ENCODE results near the gene SDHAF2.

SDHAF2 gene

GRCh38 chr11:61445516-61445915 lies 15.6 kb downstream of the SDHAF2 start:
- DNase-seq (ENCODE audit: low read depth) = no peak
- TF ChIP-seq, protein P1, sequence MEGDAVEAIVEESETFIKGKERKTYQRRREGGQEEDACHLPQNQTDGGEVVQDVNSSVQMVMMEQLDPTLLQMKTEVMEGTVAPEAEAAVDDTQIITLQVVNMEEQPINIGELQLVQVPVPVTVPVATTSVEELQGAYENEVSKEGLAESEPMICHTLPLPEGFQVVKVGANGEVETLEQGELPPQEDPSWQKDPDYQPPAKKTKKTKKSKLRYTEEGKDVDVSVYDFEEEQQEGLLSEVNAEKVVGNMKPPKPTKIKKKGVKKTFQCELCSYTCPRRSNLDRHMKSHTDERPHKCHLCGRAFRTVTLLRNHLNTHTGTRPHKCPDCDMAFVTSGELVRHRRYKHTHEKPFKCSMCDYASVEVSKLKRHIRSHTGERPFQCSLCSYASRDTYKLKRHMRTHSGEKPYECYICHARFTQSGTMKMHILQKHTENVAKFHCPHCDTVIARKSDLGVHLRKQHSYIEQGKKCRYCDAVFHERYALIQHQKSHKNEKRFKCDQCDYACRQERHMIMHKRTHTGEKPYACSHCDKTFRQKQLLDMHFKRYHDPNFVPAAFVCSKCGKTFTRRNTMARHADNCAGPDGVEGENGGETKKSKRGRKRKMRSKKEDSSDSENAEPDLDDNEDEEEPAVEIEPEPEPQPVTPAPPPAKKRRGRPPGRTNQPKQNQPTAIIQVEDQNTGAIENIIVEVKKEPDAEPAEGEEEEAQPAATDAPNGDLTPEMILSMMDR (conservative IDR thresholded peaks at IDR 0.05; ENCODE audit: low read depth, low read length) = no peak
- no peak overlapping the region for H3K4me3 ChIP-seq (ENCODE audit: low read depth, low read length)

DNA sequence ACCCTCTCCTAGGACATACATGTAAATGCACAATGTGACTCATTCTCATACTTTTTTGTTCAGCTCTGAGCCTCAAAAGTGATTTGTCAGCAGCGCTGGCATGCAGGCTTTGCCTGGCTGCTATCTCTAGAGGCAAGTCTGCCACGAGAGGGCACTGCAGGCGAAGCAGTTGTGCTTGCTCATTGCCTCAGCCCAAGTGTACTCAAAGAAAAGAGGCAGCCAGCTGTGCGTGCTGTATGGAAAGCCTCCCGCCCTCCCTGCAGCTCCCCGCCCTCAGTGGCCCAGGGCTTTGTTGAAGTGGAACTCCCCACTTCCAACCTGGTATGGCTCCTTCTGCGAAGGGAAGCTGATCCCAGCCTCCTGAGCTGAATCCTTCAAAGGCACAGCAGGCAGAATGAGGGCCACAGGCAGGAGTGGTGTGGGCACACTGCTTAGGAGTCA lies 16.3 kb downstream of the SDHAF2 start:
- peak; percentile 99 for DNase-seq (ENCODE audit: low read depth)
- TF ChIP-seq, protein P1 (conservative IDR thresholded peaks at IDR 0.05; ENCODE audit: low read depth, low read length) = peak; percentile 97
- no peak overlapping the region for H3K4me3 ChIP-seq (ENCODE audit: low read depth, low read length)

DNA sequence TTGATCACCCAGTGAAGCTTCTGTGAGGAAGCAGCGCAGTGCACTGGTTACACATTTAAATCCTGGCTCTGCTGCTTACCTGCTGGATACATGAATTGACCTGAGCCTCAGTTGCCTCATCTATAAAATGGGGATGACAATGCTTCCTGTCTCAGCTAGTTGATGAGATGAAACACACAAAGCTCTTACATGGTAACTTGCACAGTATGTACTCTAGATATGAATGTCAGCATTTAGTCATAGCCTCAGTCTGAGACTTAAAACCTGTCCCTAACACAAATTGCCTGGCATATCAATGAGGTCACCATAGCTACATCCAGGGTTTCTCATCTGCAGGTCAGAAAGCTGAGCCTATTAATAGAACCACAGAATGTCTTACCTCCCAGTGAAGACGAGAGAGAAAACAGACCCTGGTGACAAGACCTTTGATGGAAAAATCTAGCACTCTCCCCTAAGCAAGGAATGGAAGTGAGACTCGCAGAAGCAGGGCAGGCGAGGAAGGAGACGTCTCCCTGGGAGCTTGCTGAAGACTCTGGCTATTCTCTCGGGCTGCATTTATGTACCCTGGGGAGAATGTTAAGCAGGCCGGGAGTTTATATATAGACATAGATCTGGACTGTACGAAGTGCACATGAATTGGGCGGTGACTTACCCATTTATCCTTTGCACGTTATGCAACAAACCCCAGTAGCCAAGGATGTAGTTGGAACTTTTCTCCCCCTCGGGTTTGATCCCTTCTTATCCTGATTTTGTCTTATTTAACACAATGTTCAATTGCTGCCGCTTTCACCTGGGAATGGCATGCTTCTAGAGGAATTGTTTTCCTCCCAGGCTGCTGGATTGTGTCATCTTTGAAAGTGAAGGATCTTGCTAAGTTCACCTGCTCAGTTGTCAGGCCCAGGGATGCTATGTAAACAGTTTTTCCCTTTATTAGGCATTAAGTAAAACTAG lies 18.0 kb downstream of the SDHAF2 start:
- TF ChIP-seq, protein P1 (conservative IDR thresholded peaks at IDR 0.05; ENCODE audit: low read depth, low read length) = no peak

DNA sequence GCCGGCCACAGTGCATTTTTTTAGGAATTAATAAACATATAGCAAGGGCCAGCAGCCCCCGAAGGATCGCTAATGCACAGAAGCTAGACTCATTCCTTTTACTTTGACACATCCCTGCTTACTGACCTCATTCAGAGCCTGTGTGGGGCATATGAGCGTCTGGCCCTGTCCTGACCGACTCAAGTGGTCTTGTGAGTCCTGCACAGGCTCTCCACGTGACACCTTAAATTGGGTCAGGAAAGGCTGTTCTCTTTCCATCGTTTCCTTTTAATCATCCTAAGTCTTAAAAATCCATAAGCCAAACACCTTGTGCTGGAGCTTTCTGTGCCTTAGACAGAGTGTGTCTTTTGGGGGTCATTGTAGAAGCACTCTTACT lies 18.6 kb downstream of the SDHAF2 start:
- TF ChIP-seq, protein P1 (conservative IDR thresholded peaks at IDR 0.05; ENCODE audit: low read depth, low read length) = no peak
- no peak overlapping the region for H3K4me3 ChIP-seq (ENCODE audit: low read depth, low read length)
- no peak for DNase-seq (ENCODE audit: low read depth)

More for the DNA sequence above, 18.0 kb downstream of the SDHAF2 start:
- DNase-seq (ENCODE audit: low read depth) = no peak
- no peak overlapping the region for H3K4me3 ChIP-seq (ENCODE audit: low read depth, low read length)

- TF ChIP-seq, protein P1 (conservative IDR thresholded peaks at IDR 0.05; ENCODE audit: low read depth, low read length) = no peak
- no peak for DNase-seq (ENCODE audit: low read depth)
- no peak overlapping the region for H3K4me3 ChIP-seq (ENCODE audit: low read depth, low read length)
Measured at GRCh38 chr11:61452825-61453224, 22.9 kb downstream of the SDHAF2 start.

- H3K4me3 ChIP-seq (ENCODE audit: low read depth, low read length) = no peak overlapping the region
- DNase-seq (ENCODE audit: low read depth) = peak; percentile 23
- TF ChIP-seq, protein P1 (conservative IDR thresholded peaks at IDR 0.05; ENCODE audit: low read depth, low read length) = no peak
Measured at GRCh38 chr11:61453695-61454094, 23.8 kb downstream of the SDHAF2 start.

DNA sequence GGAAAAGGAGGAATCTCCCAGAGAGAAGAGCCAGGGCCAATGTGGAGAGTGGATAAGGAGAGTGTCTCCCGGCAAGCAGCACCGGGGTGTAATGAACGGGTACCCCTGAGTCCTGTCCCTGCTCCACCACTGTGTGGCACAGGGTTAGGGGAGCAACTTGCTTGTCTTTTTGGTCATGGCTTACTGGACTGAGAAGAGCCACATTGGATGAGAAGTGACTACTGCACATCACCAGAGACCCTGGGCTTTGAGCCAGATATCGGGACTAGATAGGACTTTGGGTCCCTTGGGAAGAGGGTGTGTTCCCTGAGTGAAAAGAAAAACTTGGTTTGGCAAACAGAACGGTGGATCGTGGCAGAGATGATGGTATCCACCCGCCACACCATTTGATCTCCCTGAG lies 24.6 kb downstream of the SDHAF2 start:
- TF ChIP-seq, protein P1 (conservative IDR thresholded peaks at IDR 0.05; ENCODE audit: low read depth, low read length) = no peak
- H3K4me3 ChIP-seq (ENCODE audit: low read depth, low read length) = no peak overlapping the region
- no peak for DNase-seq (ENCODE audit: low read depth)
